NCI-H187 (cell line): ENCODE measurements around the gene BNC1.
"Not testable (repeated sequence)": the region's sequence is repeated elsewhere in the genome, so short reads cannot be mapped to it uniquely, and the experiment has no call there.

Experiments
- DNase-seq, 2 experiments: peaks; one replicate each; lab custom pipeline; 2025; lab: John Stamatoyannopoulos, UW

BNC1 gene

GRCh38 chr15:83295417-83295816 is 11.0 kb upstream of the BNC1 start:
- DNase-seq, result no peak

GRCh38 chr15:83293201-83293600 is 8.7 kb upstream of the BNC1 start:
- DNase-seq, result no peak

DNA sequence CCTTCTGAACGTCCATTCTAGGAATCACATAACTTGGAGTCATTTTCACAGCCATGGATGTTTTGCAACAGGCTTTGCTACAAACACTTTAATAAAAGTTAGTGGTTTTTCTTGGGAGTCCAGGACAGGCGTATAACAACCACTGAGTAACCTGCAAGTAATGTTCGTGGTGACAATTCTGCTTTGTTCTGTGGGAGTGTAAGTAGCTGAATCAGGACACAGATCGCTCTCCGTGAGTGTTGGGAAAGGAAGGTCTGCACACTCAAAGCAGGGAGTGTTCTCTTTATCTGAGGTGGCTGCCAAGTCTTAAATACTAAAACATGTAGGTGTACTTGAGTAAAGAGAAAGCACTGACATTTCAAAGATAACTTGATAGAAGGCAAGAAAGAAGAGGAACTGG is 7.9 kb upstream of the BNC1 start:
- DNase-seq, result no peak

- no peak for DNase-seq
Measured at GRCh38 chr15:83290236-83290635, 5.8 kb upstream of the BNC1 start.

GRCh38 chr15:83289160-83289559 is 4.7 kb upstream of the BNC1 start:
- DNase-seq, result no peak

DNA sequence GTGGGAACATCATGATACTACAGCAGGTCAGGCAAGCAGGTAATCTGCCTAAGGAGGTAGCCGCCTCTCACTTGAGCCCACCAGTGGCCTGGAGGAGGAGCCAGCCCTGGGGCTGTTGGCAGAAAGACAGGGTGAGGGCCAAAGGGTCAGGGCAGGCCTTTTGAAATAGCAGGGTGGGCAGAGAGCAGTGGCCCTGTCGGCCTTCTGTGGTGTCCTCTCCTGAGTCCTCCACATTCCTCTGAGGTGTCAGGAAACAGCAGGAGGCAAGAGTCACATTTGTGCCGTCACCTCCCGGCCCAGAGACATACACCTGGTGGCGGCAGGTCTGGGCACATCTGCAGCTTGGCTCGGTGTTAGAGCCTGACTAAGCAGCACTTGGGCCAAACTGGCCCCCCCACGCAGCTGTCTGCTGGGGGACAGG is 3.9 kb upstream of the BNC1 start:
- DNase-seq, result no peak

DNA sequence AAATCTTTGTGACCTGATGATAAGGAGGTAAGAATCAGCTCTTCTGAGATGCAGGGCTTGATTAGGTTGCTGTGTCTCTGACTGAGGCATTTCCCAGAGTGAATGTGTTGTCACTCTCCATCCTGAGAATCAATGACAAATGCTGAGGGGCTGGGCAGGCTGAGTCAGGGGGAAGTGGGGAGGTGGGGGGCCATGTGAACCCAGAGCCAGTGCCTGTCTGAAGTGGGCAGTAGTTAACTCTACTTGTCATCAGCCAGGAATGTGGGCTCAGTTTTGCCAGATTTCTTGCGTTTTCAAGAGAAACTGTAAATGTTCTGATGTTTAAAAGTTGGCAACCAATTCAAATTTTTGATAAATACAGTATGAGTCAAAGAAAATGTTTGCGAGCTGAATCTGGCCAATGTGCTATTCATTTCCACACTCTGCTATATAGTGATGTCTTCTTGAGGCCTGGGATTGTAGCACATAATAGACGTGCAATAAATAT is 3.1 kb upstream of the BNC1 start:
- DNase-seq, result no peak

- no peak for DNase-seq
Measured at GRCh38 chr15:83285979-83286553, 1.6 kb upstream of the BNC1 start.

DNA sequence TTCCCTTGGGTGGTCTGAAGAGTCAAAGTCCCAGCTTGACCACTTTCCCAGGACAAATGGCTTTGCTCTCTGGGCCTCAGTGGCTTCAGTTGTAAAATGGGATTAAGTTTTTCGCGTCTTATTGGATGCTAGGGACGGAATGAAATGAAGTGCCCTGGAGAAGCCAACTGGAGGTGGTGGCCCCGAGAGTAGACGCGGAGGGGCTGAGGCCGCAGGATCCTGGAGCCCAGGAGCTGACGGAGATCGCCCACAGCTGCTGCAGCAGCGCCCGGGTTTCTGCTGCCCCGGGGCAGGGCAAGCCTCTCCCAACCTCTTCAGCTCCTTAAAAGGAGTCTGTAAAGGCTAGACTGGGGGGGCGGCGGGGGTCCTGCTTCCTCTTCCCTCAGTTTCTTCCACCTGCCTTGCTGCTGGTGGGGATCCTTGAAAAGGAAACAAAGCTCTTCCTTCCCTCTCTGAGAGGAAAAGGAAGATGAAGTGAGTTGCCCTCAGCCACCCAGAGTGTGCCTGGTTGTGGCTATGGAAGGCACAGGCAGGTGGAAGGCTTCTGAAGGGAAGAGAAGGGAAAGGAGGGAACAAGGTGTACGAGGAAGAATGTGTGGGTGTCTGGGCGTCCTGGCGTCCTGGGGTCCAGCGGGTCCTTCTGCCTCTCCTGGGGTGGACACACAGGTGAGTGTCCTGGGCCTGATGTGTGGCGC is 967 bp upstream of the BNC1 start:
- DNase-seq, result no peak

GRCh38 chr15:83283813-83284558 is 478 bp downstream of the BNC1 start:
- no peak for DNase-seq

DNA sequence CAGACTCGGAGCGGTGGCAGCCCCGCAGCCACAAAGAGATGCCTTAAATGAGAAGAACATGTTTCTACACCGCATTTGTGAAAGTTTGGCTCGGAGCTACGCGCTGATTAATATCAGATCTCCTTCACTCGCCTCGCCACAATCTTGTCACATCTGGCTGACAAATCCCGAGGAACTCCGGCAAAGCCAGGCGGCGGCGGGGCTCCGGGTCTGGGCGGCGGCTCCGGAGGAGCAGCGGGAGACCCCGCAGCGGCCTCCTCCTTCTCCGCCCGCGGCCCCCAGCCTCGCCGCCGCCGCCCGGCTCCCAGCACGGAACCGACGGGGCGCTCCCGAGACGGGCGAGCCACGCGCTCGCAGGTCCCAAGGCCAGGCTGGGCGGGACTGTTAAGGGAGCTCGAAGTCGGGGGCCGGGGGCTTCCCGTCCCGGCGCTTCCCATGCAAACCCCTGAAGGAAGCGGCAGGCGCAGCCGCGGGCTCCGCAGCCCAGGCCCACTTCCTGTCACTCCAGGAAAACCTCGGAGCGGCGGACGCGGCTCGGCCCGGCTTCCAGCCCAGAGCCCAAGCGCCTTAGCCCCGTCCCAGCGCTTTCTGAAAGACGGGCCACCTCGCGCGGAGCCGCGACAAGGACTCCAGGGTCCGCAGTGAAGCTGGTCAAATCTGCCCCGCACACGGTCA is 1.2 kb downstream of the BNC1 start:
- DNase-seq, result no peak

DNA sequence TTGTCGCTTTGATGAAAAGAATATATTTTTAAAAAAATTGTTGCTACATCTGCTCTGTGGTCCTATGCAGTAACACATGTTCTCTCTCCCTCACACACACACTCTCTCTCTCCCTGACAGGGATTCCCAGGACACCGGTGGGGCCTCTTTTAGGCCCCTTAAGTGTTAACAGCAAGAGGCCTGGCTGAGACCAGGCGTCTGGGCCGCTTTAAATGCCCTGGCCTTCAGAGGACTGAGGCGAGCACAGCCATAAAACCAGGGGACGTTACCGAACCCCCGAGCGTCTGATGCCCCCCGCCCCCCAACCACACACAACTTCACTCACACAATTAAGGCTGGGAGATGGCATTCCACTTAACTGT is 1.7 kb downstream of the BNC1 start:
- DNase-seq, result no peak

DNA sequence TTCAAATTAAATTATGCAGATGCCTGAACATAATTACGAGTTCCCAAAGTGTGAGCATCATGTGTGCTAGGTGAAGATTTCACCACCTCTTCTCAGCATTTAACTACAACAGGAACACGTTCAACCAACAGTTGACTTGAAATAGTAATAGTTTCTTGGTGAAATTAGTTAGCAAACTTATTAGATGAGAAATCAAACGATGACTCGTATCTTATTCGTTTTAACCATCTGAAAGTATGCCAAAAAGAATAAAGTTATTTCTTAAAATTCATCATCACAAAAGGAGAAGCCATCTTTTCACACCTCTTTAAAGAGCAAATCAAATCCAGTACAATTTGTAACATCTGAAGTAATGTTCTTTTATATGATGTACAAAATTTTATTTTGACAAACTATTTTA is 2.3 kb downstream of the BNC1 start:
- no peak for DNase-seq

GRCh38 chr15:83278191-83278590 is 6.3 kb downstream of the BNC1 start:
- DNase-seq, result no peak

- no peak for DNase-seq
Measured at GRCh38 chr15:83276661-83277060, 7.8 kb downstream of the BNC1 start.

DNA sequence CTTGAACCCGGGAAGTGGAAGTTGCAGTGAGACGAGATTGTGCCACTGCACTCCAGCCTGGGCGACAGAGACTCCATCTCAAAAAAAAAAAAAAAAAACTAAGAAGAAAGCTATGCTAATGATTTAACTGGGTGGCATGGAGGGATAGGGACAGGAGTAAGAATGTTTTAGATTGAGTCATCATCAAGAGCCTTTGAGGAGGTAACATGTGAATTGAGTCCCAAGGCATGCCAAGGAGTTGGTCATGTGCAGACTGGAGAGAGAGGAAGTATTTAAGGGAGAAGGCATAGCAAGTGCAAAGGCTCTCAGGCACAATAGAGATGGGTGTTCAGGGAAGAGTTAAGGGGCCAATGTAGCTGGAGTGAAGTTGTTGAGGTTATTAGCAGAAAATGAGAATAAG is 9.1 kb downstream of the BNC1 start:
- no peak for DNase-seq

DNA sequence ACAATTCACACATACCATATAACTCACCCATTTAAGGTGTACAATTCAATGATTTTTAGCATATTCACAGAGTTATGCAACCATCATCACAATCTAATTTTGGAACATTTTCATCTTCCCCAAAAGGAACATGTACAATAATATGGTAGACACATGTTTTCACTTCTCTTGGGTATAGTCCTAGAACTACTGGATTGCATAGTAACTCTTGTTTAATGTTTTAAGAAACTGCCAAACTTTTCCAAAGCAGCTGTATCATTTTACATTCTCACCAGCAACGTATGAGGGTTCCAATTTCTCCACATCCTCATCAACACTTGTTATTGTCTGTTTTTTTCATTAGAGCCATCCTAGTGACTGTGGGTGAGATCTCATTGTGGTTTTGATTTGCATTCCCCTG is 14.3 kb downstream of the BNC1 start:
- no peak for DNase-seq

GRCh38 chr15:83268147-83268546 is 16.3 kb downstream of the BNC1 start:
- DNase-seq, result no peak

DNA sequence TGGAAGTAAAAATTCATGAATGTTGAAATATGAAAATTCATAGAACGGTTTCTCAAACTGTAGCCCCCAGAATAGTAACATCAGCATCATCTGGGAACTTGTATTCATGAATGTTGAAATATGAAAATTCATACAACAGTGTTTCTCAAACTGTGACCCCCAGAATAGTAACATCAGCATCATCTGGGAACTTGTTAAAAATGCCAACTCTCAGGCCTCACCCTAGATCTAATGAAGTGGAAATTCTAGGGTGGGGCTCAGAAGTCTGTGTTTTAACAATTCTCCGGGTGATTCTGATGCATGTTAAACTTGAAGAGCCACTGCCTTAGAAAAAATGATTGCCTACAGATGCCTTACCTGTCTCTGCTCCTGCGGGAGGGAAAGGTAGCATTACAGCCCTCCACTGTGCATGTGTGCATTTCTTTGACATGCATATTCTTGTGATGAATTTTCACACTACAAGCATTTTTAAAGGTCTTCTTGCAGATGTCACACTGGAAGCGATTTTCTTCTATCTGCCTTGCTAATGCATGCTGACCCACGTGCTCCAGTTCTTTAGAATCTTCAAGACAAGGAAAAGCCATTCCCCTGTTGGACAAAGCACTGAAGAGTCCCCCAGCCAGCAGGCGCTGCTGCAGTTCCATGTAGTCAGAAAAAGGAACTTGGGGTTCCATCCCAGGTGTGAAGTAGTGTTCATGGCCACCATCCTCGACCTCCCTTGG is 21.7 kb downstream of the BNC1 start:
- no peak for DNase-seq

GRCh38 chr15:83262181-83262580 is 22.3 kb downstream of the BNC1 start:
- DNase-seq, result not testable (repeated sequence)

DNA sequence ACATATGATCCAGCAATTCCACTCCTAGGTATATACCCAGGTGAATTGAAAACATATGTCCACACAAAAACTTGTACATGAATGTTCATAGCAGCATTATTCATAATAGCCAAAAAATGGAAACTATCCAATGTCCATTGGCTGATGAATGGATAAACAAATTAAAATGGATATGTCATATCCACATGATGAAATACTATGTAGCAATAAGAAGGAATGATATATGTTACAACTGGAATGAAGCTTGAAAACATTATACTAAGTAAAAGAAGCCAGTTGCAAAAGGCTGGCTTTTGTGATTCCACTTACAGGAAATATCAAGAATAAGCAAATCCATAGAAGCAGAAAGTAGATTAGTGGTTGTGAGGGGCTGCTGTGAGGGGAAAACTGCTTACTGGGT is 33.7 kb downstream of the BNC1 start:
- DNase-seq, result no peak

DNA sequence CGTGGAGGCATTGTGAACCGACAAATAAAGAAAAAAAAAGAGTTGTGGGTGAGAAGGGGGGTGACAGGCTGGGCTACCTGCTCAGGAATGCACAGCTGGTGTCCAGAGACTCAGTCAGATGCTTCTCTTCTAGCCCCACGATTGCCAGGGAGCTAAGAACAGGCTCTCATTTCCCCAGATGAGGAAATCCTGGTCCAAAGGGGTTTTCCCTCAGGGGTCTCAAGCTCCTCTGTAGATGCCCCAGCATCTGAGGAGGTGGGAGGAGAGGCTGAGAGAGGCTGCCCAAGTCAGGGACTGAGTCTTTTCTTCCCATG is 35.5 kb downstream of the BNC1 start:
- no peak for DNase-seq
